ENCODE data around the gene TTPAL. TPM values are rescaled to one million over a fixed set of nuclear protein-coding genes. Genes with fewer than 3 reads are reported as not detected.
A peak's percentile ranks its signal among the peaks of the same experiment; 100 is the strongest.

The TTPAL gene
- total and polyA plus RNA-seq, 2 donors (not counting 3 experiments of a cell fraction or from before 2014, with no cell fraction given): 4.0 to 8.0 TPM

- DNase-seq (ENCODE audit: low read depth, low spot score): no peak
- H3K9ac ChIP-seq (replicated peaks; ENCODE audit: extremely low read depth, insufficient read depth, low read length): no peak overlapping the region
- no peaks in the 10 kb centered on the region for H3K79me2 ChIP-seq (ENCODE audit: control insufficient read depth, insufficient read depth, low read length)
- H3K4me2 ChIP-seq (ENCODE audit: insufficient read depth, low read length): no peak overlapping the region
- no peaks in the 10 kb centered on the region for H3K27me3 ChIP-seq (ENCODE audit: control insufficient read depth in 2 of 2, insufficient read depth in 2 of 2, low read length in 2 of 2)
- H2AFZ ChIP-seq (ENCODE audit: low read depth, low read length): no peak overlapping the region
- ChIA-PET CTCF (interaction anchor here (1.2 kb wide), 1 partner anchor 13 kb away, joined by 3 read pairs; no protein-coding TSS in a partner anchor), POLR2A (no interaction called here)
- intact Hi-C loops (cut with micrococcal nuclease): no loop called here
- dilution Hi-C loops (cut with MboI; ENCODE audit: extremely low pct_ligation_motif_present, low sequenced_read_pairs): no loop called here
- H3K9me3 ChIP-seq (replicated peaks; ENCODE audit: control insufficient read depth, insufficient read depth, low read length): no peaks in the 10 kb centered on the region
- no peaks in the 10 kb centered on the region for H3K4me1 ChIP-seq (ENCODE audit: control insufficient read depth, extremely low read depth, insufficient read depth, low read length)
- H3K27ac ChIP-seq (ENCODE audit: insufficient read depth, low read depth, low read length): peak overlapping the region; percentile 5
- H4K20me1 ChIP-seq (replicated peaks; ENCODE audit: control insufficient read depth, extremely low read depth, insufficient read depth, low read length): no peaks in the 10 kb centered on the region
- H3K9me1 ChIP-seq (replicated peaks; ENCODE audit: control insufficient read depth, extremely low read depth, insufficient read depth, low read length): no peaks in the 10 kb centered on the region
- no TSS peak for BruUV-seq (replicated peaks)
- peaks cover 18 to 25% of the 10 kb centered on the region in 2 experiments for H3K36me3 ChIP-seq (ENCODE audit: control insufficient read depth in 2 of 2, extremely low read depth in 1 of 2, insufficient read depth in 2 of 2, low read length in 2 of 2)
- FAIRE-seq: no peak
- TF ChIP-seq JUN (IDR thresholded peaks at IDR 0.05; ENCODE audit: borderline replicate concordance, insufficient read depth, insufficient read length, low read depth) (no peak), MYC (IDR thresholded peaks at IDR 0.05; ENCODE audit: low read depth, low read length) (no peak), EZH2 (IDR thresholded peaks at IDR 0.05; ENCODE audit: borderline replicate concordance, low read depth, low read length, severe bottlenecking) (no peak), POLR2AphosphoS5 (IDR thresholded peaks at IDR 0.05; ENCODE audit: insufficient read depth, low read depth, low read length) (no peak), MAX (IDR thresholded peaks at IDR 0.05; ENCODE audit: insufficient read depth, insufficient read length) (no peak), GATA2 (IDR thresholded peaks at IDR 0.05; ENCODE audit: insufficient read depth, insufficient read length, low read depth, low read length) (no peak), FOS (IDR thresholded peaks at IDR 0.05; ENCODE audit: borderline replicate concordance, insufficient read depth, low read length) (no peak), POLR2A (IDR thresholded peaks at IDR 0.05; ENCODE audit: low read depth, low read length) (no peak)
- H3K4me3 ChIP-seq (replicated peaks in 1 of 3; ENCODE audit: insufficient read depth in 1 of 3, low read depth in 1 of 3, low read length in 3 of 3): no peak overlapping the region
Observed at GRCh38 chr20:44495257-44495656, 19.6 kb downstream of the TTPAL start.

Data from endothelial cell of umbilical vein (primary cell).